C4-2B (cell line): ENCODE results near the gene RGS7BP.

ENCODE experiments used
- CTCF ChIP-seq: fragments of 450-650 bp; conservative IDR thresholded peaks from 2 replicates; pipeline ENCODE4 v1.5.1; 2017; ENCODE audit warnings: mild to moderate bottlenecking
- ZFX ChIP-seq: fragments of 450-650 bp; IDR thresholded peaks from 2 replicates; pipeline ENCODE4 v1.6.1; 2017

DNA sequence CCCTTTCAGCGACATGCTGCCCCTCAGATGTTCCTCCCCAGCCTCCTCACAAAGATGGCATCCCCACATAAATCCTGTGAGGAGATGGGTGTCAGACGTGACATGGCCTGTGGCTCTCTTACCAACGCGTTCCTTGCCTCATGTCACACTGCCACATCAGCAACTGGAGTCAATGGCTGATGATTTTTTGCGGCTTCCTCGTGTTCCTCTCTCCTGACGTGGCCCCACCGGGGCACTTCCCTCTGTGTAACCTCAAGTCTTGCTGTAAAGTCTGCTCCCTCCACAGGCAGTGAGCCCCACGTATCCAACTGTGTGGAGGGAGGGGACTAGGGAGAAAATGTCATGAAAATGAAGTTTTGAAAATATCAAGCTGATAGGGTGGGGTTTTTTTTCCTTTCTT is 131.3 kb downstream of the RGS7BP start:
- no peak for TF ChIP-seq CTCF
- TF ChIP-seq ZFX: no peak
